NCI-H2029 (cell line): ENCODE measurements around the gene BEND3.
"Not testable (repeated sequence)": the region's sequence is repeated elsewhere in the genome, so short reads cannot be mapped to it uniquely, and the experiment has no call there.

Experiments
- DNase-seq: peaks from one replicate; lab custom pipeline; 2025; lab: John Stamatoyannopoulos, UW

BEND3 gene

DNA sequence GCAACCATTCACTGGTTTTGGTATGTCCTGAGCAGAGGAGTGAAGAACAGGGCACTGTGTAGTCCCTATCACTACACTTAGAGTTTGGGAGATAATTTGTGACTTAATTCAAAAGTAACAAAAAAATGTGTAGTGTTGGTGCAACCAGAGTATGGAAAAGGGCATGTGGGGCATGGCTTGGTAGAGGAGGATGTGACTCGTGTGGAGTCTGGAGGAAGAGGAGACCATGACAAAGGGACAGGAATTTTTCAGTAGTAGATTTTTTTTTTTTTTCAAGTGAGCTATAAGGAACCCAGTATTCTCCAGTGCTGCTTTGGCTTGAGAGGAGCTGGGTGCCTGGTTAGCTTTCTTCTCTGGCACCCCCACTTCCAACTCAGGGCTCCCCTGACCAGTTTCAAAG, 82.2 kb downstream of the BEND3 start:
- DNase-seq = no peak

DNA sequence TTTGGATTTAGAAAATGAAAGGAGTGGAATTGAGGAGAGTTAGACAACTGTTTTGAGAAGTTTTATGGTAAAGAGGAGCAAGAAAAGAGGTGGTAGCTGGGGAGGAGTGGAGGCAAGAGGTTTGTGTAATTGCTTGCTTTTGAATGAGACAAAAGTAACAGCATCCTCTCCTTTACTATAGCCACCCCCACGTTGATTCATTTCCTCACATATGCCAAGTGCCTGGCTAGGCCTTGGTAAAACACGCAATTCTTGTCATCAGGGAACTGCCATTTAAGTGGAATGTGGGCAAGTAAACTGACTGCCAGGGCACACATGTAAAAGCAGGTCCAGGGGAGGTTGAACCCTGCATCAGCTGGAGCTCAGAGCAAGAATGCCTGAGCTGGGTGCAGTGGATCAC, 83.3 kb downstream of the BEND3 start:
- no peak for DNase-seq

DNA sequence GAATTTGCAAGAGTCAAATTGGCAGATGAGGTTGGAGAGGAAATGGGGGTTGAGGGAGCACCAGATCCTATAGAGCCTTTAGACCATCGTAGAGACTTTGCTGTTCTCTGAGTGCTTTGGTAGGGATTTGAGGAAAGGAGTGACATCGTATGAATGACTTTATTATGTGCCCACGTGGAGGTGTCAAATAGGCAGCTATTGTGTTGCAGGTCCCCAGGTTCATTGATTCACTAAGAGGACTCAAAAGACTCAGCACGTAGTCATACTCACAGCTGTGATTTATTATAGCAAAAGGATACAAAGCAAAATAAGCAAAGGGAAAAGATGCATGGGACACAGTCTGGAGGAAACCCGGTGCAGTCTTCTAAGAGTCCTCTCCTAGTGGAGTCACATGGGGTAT, 85.2 kb downstream of the BEND3 start:
- DNase-seq = no peak

DNA sequence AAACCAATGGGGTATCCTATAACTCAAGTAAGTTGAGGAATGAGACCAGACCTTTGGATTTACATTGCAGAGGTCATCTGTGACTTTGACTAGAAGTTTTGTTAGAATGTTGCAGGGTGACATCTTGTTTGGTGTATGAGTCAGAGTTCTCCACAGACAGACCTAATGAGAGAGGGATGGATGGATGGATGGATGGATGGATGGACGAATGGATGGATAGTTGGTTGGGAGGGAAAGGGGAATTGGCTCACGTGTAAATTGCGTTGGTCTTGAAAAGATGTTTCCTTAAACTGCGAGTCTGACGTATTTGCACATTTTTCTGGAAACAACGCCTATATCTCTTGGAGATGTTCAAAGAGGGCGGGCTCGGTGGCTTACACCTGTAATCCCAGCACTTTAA, 88.3 kb downstream of the BEND3 start:
- DNase-seq = no peak

DNA sequence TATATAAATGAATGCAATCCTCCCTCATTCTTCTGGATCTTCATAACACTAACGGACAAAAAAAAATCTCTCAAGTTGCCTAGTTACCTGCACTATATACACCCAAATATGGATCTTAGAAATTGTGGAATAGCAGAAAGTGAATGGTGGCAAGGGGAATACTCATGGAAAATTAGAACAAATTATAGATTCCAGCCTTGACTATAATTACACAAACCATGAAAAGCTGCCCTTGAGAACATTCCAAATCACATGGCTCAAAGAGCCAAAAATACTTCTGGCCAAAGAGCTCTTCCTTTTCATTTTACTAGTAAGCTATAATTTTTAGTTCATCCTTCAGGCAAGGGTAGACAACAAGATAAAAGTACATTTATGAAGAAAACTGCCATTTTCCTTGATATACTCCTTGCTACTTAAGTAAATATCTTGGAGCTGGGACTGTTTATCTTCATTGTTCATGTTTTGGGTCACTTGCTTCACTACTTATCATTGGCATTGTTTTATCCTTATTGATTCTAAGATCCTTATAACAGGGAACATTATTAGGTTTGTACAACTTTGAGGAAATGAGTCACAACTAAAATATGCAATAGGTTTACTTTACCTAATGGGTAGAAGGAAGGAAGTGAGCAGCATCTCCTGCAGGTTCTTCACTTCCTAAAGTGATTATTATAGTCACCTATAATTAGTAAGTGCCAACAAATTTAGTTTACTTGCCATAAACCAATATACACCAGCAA, 93.7 kb downstream of the BEND3 start:
- DNase-seq = no peak

DNA sequence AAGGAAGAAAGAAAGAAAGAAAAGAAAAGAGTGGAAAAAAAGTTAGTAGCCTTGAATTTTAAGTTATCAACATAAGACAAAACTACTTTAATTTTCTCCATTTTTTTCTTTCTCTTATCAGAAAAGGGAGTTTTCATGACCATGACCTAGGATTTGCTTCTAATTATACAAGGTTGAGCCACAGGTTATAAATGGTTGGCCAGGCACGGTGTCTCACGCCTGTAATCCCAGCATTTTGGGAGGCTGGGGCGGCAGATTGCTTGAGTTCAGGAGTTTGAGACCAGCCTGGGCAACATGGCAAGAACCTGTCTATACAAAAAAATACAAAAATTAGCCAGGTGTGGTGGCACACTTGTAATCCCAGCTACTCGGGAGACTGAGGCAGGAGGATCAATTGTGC, 95.1 kb downstream of the BEND3 start:
- no peak for DNase-seq

DNA sequence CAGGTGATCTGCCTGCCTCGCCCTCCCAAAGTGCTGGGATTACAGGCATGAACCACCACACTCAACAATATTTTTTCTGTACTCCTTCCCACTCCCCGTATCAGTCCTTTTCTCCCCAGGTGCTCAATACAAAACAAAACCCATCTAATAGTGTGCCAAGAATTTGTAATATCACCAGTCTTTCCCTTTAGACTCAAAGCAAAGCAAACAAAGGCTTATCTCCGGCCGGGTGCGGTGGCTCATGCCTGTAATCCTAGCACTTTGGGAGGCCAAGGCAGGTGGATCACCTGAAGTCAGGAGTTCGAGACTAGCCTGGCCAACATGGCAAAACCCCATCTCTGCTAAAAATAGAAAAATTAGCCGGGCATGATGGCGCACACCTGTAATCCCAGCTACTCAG, 95.7 kb downstream of the BEND3 start:
- not testable (repeated sequence) for DNase-seq

DNA sequence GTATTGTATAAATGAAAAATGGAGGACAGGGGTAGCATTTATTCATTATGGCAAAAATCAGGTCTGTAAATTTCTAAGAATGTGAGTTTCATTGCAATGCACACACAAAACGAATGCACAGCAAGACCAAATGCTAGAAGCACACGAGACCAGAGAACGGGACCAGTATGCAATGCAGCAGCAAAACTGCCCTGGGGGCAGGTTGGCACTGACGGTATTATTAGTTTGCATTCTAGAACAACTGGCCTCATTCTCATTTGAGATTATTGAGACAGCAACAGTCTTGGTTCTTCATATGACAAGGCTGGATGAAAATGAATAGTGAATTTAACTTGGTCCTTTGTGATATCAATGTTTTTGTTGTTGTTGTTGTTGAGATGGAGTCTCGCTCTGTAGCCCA, 96.3 kb downstream of the BEND3 start:
- no peak for DNase-seq
